Measurements from ENCODE around the gene IL1RAPL1.

GRCh38 chrX:29724316-29724715 lies 1137.1 kb downstream of the IL1RAPL1 start:
- no peak for TF ChIP-seq PRDM10 (IDR thresholded peaks at IDR 0.05; ENCODE audit: partially characterized antibody)
- no peak for TF ChIP-seq MTA3 (IDR thresholded peaks at IDR 0.05; ENCODE audit: borderline replicate concordance)
- TF ChIP-seq BHLHE40 (IDR thresholded peaks at IDR 0.05; ENCODE audit: low read length): no peak
- no peak for TF ChIP-seq CBX2 (IDR thresholded peaks at IDR 0.05; ENCODE audit: insufficient read depth, low read length, poor library complexity, severe bottlenecking)
- no peak for TF ChIP-seq MAX (CRISPR knock-in tag; IDR thresholded peaks at IDR 0.05)
- TF ChIP-seq ZNF384 (IDR thresholded peaks at IDR 0.05; ENCODE audit: low read depth, low read length): no peak
- no peak for TF ChIP-seq ZNF274 (IDR thresholded peaks at IDR 0.05; ENCODE audit: borderline replicate concordance, low read depth, low read length)
- no peak for TF ChIP-seq CTCF (IDR thresholded peaks at IDR 0.05 in 2 of 3, conservative IDR thresholded peaks at IDR 0.05 in 1 of 3; ENCODE audit: insufficient read depth in 2 of 3, low read depth in 1 of 3, low read length in 3 of 3)
- no peak for TF ChIP-seq CBX5 (IDR thresholded peaks at IDR 0.05; ENCODE audit: borderline replicate concordance, low read depth)
- TF ChIP-seq ZNF436 (CRISPR knock-in tag; IDR thresholded peaks at IDR 0.05): no peak

Measured in K562 (cell line).